Measurements from ENCODE around the gene AK5.

AK5 gene

GRCh38 chr1:77582905-77583304 lies 301.1 kb downstream of the AK5 start:
- no peak overlapping the region for H3K4me3 ChIP-seq (replicated peaks; ENCODE audit: low read depth, low read length)
- no peak for DNase-seq (ENCODE audit: low read depth)
- no peak for TF ChIP-seq CTCF (IDR thresholded peaks at IDR 0.05; ENCODE audit: low read length, missing control alignments)

GRCh38 chr1:77583483-77583882 lies 301.7 kb downstream of the AK5 start:
- DNase-seq (ENCODE audit: low read depth), result no peak
- TF ChIP-seq CTCF (IDR thresholded peaks at IDR 0.05; ENCODE audit: low read length, missing control alignments), result no peak
- H3K4me3 ChIP-seq (replicated peaks; ENCODE audit: low read depth, low read length), result no peak overlapping the region

DNA sequence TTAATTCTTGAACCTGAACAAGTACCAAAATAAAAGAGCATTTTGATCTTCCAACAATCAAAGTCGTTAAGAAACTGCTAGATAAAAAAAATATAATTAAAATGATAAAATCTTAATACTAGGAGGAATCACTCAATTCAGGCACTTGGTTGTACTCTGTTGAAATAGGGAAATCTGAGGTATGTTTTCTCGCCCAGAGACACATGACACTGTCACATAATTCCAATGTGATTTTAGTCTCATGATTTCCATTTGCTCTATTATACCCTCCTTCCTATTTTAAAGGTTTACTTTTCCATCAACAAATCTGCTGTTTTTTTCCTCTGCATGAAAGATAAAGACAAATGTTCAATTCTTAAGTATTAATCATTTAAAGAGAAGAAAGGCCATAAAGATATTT lies 303.1 kb downstream of the AK5 start:
- DNase-seq (ENCODE audit: low read depth), result no peak
- no peak for TF ChIP-seq CTCF (IDR thresholded peaks at IDR 0.05; ENCODE audit: low read length, missing control alignments)
- H3K4me3 ChIP-seq (replicated peaks; ENCODE audit: low read depth, low read length), result no peak overlapping the region

DNA sequence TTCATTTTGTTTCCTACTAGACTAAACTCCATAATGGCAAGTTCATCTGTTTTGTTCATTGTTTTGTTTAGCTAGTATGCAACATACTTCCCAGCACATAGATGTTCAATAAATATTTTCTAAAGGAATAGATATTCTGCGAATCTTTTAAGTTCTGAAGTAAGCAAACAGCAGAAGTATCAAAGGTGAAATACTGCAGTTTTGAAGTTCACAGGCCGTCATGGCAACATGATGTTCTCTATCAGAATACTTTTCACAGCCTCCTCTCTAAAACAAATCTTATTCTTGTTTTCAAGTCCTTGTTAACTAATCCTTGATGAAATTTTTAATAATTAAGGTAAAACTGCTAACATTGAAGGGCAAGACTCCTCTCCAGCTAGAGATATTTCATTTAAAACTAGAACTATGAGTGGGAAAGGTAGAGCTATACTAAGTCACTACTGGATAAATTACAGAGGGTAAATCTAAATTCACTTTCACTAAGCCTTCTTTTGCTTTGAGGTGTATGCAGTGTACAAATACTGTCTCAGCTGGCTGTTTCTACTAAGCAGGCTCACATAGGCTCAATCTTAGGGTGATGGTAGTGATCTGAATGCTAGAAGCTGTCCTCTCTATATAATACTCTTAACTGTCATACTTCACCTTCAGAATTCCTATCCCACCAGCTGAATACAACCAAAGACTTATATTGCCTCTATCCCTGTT lies 303.9 kb downstream of the AK5 start:
- DNase-seq (ENCODE audit: low read depth), result no peak
- TF ChIP-seq CTCF (IDR thresholded peaks at IDR 0.05; ENCODE audit: low read length, missing control alignments), result no peak
- no peak overlapping the region for H3K4me3 ChIP-seq (replicated peaks; ENCODE audit: low read depth, low read length)

GRCh38 chr1:77589231-77589630 lies 307.4 kb downstream of the AK5 start:
- H3K4me3 ChIP-seq (replicated peaks; ENCODE audit: low read depth, low read length), result no peak overlapping the region
- TF ChIP-seq CTCF (IDR thresholded peaks at IDR 0.05; ENCODE audit: low read length, missing control alignments), result no peak
- DNase-seq (ENCODE audit: low read depth), result no peak

GRCh38 chr1:77590651-77591050 lies 308.8 kb downstream of the AK5 start:
- H3K4me3 ChIP-seq (replicated peaks; ENCODE audit: low read depth, low read length), result no peak overlapping the region
- no peak for DNase-seq (ENCODE audit: low read depth)
- TF ChIP-seq CTCF (IDR thresholded peaks at IDR 0.05; ENCODE audit: low read length, missing control alignments), result no peak

GRCh38 chr1:77592906-77593305 lies 311.1 kb downstream of the AK5 start:
- no peak for DNase-seq (ENCODE audit: low read depth)
- no peak for TF ChIP-seq CTCF (IDR thresholded peaks at IDR 0.05; ENCODE audit: low read length, missing control alignments)
- no peak overlapping the region for H3K4me3 ChIP-seq (replicated peaks; ENCODE audit: low read depth, low read length)
